Small intestine (tissue), 7 donors: ENCODE data around the gene GPN1. TPM values are rescaled to one million over a fixed set of nuclear protein-coding genes. Genes with fewer than 3 reads are reported as not detected.
"Not testable (repeated sequence)": the region's sequence is repeated elsewhere in the genome, so short reads cannot be mapped to it uniquely, and the experiment has no call there.

Experiments used
- DNase-seq, 2 donors: peaks; one replicate each; pipeline versions ENCODE4 v3.0.0 to v3.0.0-alpha.2; 2013
- FAIRE-seq: peaks from 2 replicates; lab custom pipeline; 2012; peaks lifted over from hg19 to GRCh38; lab: Jason Lieb, UNC
- H3K27ac ChIP-seq, 3 donors: one replicate each; pipeline ENCODE4 v1.5.1; 2013; ENCODE audit warnings: low read length in 2 of 3, mild to moderate bottlenecking in 2 of 3, control low read depth in 1 of 3, inconsistent platforms in 1 of 3, low read depth in 1 of 3, moderate library complexity in 1 of 3
- H3K27me3 ChIP-seq, 3 donors: one replicate each; pipeline ENCODE4 v1.6.1; 2013; ENCODE audit warnings: low read length in 3 of 3, inconsistent platforms in 1 of 3; ENCODE audit not compliant: control insufficient read depth in 3 of 3, insufficient read depth in 3 of 3
- H3K36me3 ChIP-seq, 3 donors: one replicate each; pipeline ENCODE4 v1.6.1; 2013; ENCODE audit warnings: low read length in 3 of 3, inconsistent platforms in 1 of 3, low read depth in 1 of 3, mild to moderate bottlenecking in 1 of 3, moderate library complexity in 1 of 3; ENCODE audit not compliant: control insufficient read depth in 3 of 3, insufficient read depth in 2 of 3
- H3K4me1 ChIP-seq, 3 donors: one replicate each; pipeline ENCODE4 v1.6.1; 2013; ENCODE audit warnings: low read length in 2 of 3, inconsistent platforms in 1 of 3, low read depth in 1 of 3, mild to moderate bottlenecking in 1 of 3, moderate library complexity in 1 of 3; ENCODE audit not compliant: control insufficient read depth in 3 of 3, insufficient read depth in 2 of 3
- H3K4me3 ChIP-seq, 3 donors: one replicate each; pipeline ENCODE4 v1.5.1; 2013; ENCODE audit warnings: low read length in 3 of 3, control low read depth in 1 of 3, inconsistent platforms in 1 of 3, low read depth in 1 of 3, mild to moderate bottlenecking in 1 of 3, moderate library complexity in 1 of 3
- H3K9me3 ChIP-seq, 2 donors: one replicate each; pipeline ENCODE4 v1.6.1; 2013; ENCODE audit warnings: low read depth in 1 of 2, low read length in 1 of 2; ENCODE audit not compliant: control insufficient read depth in 2 of 2, insufficient read depth in 1 of 2
- whole genome bisulfite sequencing, 3 donors: extraction: QIAGEN DNeasy Blood & Tissue Kit; methylation state at CpG; one replicate each; pipeline ENCODE4 v1.1.7; 2013; 5-methylcytosine and 5-hydroxymethylcytosine counted together
- polyA plus RNA-seq, 4 donors: library from polyadenylated mRNA; stranded (reverse) in 3 of 4; unstranded in 1 of 4; fragments of 200-250 nt in 3 of 4; fragments of 120-200 nt in 1 of 4; gene quantifications; one replicate each; pipeline versions ENCODE4 v1.2.1 to v1.2.3, GENCODE V29; 2013
- donor health status: healthy with polysubstance abuse.
- donor health status: control.
- donor health status: control.
- donor health status: Bipolar disorder and iron deficiency.
- donor health status: healthy.

The GPN1 gene
- polyA plus RNA-seq, 4 donors: 21.9 to 41.4 (median 33.5) TPM

DNA sequence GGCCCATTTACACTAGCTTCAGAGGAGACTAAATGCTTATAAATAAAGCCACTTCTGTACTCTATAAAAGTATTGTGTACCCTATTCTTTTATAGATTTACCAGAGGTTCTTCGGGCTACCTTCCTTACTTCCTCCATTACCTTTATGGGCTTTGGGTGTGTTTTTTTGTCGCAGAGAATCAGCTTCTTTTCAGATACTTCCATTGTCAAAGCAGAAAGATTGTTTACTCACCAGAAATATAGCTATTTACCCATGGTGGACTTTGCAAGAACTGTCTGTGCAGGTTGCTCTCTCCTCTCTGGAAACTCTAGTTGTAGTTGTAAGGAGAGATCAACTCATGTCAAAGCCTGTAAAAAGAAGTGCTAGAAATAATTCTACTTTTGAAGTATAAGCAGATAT lies 14.9 kb upstream of the GPN1 start:
- DNase-seq (no peak), FAIRE-seq (no peak)
- WGBS, 3 donors: 95 to 100% (median 97%) methylated on average over 2 of the region's 2 CpGs

DNA sequence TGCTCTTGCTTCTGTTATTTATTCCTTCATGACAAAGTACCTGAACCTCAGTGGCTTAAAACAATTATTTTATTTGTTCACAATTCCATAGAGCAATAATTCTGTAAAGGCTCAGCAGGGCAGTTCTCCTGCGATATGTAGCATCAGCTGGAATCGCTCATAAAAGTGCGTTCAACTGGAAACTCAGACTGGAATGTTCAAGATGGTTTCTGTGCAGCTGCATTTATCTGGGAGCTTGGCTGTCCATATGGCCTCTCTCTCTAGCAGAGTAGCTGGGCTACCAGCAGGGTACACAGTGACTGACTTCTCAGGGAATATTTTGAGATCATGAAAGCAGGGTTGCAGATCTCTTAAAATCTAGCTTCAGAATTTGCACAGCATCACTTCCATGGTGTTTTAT lies 13.5 kb upstream of the GPN1 start:
- H3K36me3 ChIP-seq: peaks cover 5 to 19% (median 14%) of the 10 kb centered on the region in 3 donors
- H3K27ac ChIP-seq: no peak overlapping the region
- no peak overlapping the region for H3K4me3 ChIP-seq
- DNase-seq (no peak), FAIRE-seq (no peak)
- no peaks in the 10 kb centered on the region for H3K27me3 ChIP-seq
- H3K4me1 ChIP-seq: no peaks in the 10 kb centered on the region
- H3K9me3 ChIP-seq: no peaks in the 10 kb centered on the region
- WGBS, 3 donors: 97 to 98% (median 97%) methylated on average over 3 of the region's 3 CpGs

More for the DNA sequence above, 14.9 kb upstream of the GPN1 start:
- H3K4me3 ChIP-seq: no peak overlapping the region
- H3K36me3 ChIP-seq: peaks cover 5 to 25% (median 14%) of the 10 kb centered on the region in 3 donors
- no peaks in the 10 kb centered on the region for H3K4me1 ChIP-seq
- H3K27ac ChIP-seq: no peak overlapping the region
- H3K27me3 ChIP-seq: no peaks in the 10 kb centered on the region
- no peaks in the 10 kb centered on the region for H3K9me3 ChIP-seq

DNA sequence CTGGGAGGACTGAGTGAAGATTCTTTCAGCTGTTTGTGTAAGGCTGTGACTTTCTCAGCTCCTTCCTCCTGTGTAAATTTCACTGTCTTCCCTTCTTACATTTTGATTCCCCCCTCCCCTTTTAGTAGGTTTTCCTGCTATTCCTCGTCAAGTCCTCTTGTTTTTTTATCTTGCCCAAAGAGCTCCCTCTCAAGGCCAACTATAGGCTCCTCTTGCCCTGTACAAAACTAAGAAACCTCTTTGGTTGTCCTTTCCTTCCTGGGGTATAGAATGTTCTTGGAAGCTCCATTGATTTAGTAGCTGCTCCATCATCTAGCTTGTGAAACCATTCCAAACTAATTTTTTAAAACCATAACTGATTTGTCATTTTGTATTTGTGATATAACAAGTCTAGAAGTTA lies 7.3 kb upstream of the GPN1 start:
- H3K27me3 ChIP-seq: no peaks in the 10 kb centered on the region
- no peak overlapping the region for H3K4me3 ChIP-seq
- H3K36me3 ChIP-seq: peaks cover 12 to 22% (median 18%) of the 10 kb centered on the region in 3 donors
- no peak for DNase-seq
- H3K9me3 ChIP-seq: no peaks in the 10 kb centered on the region
- WGBS, 3 donors: 66 to 94% (median 93%) methylated on average over 1 of the region's 1 CpG
- no peak overlapping the region for H3K27ac ChIP-seq
- no peaks in the 10 kb centered on the region for H3K4me1 ChIP-seq
- FAIRE-seq: no peak

DNA sequence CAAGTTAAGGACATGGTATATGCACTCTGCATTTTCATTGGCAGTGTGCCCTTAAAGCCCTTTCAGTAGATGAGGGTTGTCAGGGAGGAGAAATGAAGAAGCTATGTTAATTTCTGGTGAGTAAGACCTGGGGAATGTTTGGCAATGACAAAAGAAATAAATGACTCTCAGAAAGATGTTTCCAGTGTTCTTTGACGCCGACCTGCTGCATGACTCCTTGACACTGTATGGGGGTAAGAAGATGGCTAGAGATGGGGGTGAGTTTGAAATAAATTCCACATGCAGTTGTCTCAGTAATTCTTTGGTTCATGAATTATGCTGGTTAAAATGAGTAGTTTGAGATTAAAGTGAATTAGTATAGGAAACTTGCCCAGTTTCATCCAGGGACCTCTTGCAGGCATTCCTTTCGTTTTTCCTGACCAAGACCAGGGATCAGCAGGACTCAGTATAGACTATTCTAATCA lies 5.9 kb upstream of the GPN1 start:
- Histone ChIP-seq H3K9me3 (no peaks in the 10 kb centered on the region), H3K27me3 (no peaks in the 10 kb centered on the region), H3K4me3 (no peak overlapping the region), H3K36me3 (peaks cover 7 to 17% (median 15%) of the 10 kb centered on the region in 3 donors), H3K27ac (no peak overlapping the region), H3K4me1 (peaks cover 0 to 3% (median 0%) of the 10 kb centered on the region in 3 donors)
- no peak for DNase-seq
- no peak for FAIRE-seq
- 88 to 98% (median 90%) methylated on average over 3 of the region's 3 CpGs for WGBS, 3 donors

DNA sequence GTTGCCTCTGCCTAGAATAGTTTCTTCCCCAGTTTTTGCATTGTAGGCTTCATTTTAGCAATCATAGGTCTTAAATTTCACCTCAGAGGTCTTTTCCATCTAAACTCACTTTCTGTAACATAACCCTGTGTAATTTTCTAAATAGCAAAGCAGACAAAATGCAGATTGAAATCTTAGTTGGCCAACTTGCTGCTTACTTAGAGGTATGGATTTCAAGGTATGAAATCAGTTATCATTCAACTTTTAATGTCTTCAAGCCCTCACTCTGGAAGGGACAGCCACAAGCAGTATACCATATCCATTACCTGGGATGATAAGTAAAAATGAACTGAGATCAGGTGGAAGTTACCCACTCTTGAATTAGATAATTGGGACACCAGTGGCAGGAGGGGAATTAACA lies 3.9 kb upstream of the GPN1 start:
- Histone ChIP-seq H3K4me1 (peaks cover 3 to 12% (median 5%) of the 10 kb centered on the region in 3 donors), H3K27ac (no peak overlapping the region), H3K36me3 (peaks cover 7 to 14% (median 13%) of the 10 kb centered on the region in 3 donors), H3K4me3 (no peak overlapping the region), H3K9me3 (no peaks in the 10 kb centered on the region), H3K27me3 (no peaks in the 10 kb centered on the region)
- FAIRE-seq (no peak), DNase-seq (no peak)

DNA sequence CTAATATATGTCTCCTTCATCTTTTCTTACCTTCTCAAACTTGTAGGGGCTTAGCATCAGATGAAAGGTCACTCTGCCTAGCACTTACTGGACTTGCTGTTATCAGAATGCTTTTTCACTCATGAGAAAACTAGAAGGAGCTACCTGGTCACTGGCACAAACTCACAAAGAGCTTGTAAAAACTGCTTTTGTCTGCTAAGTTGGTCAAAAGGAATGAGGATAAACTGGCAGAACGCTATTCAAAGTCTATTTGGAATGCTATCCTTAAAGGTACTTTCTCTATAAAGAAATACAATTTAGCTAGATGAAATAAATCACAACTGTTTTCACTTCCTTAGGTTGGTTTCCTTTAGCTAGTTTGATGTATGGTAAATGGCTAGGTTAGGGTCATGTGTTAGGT lies 2.5 kb upstream of the GPN1 start:
- H3K27ac ChIP-seq, H3K9me3 ChIP-seq, H3K27me3 ChIP-seq, FAIRE-seq, DNase-seq, H3K36me3 ChIP-seq, H3K4me3 ChIP-seq: not testable (repeated sequence)
- WGBS, 3 donors: 90 to 94% (median 91%) methylated on average over 1 of the region's 1 CpG
- peaks cover 3 to 12% (median 5%) of the 10 kb centered on the region in 3 donors for H3K4me1 ChIP-seq

DNA sequence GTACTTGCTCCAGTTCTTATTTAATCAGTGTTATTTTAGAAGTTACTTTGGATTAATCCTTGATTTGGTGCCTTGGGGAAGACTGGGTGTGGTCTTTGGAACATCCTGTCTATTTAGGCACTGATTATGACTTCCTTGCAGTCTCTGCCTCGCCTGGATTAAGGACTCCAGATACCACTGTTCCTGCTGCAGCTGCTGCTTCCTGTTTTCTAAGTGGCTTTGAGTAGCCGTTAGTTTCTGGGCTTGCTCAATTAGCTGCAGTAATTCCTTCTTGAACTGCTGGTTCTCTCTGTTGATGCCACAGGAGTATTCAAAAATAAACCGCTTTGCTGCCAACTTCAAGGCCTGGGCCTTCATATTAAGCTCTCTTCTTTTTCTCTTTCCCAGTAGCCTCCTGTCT lies 1.9 kb upstream of the GPN1 start:
- 44 to 71% (median 59%) methylated on average over 3 of the region's 3 CpGs for WGBS, 3 donors

DNA sequence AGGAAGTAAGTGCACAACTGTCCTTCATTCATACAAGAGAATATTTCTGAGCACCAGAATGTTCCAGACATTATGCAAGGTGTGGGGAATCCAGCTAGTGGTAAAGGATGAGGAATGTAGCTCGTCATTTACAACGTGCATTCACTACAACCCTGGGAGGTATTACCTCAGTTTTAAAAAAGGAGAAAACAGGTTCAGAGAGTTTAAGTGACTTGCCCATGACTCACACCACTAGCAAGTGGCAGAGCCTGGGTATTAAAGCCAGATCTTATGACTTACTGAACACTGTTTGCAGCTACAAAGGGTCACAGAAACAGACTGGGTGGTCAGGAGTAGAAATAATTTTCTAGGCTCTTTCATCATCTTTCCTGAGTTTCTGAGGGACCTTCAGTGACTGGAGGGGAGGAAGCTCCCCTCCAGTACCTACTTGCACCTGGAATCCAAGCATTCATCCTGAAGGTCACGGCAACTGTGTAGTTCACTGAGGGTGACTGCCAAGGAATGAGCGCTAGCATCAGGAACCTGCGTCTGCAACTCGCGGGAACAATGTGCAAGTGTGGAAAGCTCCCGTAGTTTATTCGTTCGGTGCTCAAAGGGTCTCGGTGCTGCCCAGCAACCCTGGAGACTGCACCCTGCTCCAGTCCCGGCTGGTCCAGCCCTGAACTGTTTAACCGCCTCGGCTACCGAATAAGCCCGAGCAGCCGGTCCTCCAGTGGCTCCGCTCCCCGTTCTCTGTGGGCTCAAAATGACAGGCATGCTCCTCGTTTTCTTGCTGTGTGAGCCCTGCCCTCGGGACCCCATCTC lies 685 bp upstream of the GPN1 start:
- DNase-seq: peak; percentile 30 to 54
- H3K4me1 ChIP-seq: peaks cover 3 to 12% (median 5%) of the 10 kb centered on the region in 3 donors
- 3 to 8% (median 5%) methylated on average over 14 to 21 of the region's 21 CpGs for WGBS, 3 donors
- H3K27ac ChIP-seq: peak overlapping the region in 2 of 3 donors; percentile 8 to 72
- H3K27me3 ChIP-seq: no peaks in the 10 kb centered on the region
- no peak for FAIRE-seq
- peak overlapping the region; percentile 69 to 94 (median 78) for H3K4me3 ChIP-seq
- H3K9me3 ChIP-seq: no peaks in the 10 kb centered on the region
- H3K36me3 ChIP-seq: peaks cover 3 to 9% (median 7%) of the 10 kb centered on the region in 3 donors

More for the DNA sequence above, 1.9 kb upstream of the GPN1 start:
- DNase-seq, H3K36me3 ChIP-seq, H3K4me3 ChIP-seq, H3K27ac ChIP-seq, FAIRE-seq, H3K27me3 ChIP-seq, H3K9me3 ChIP-seq: not testable (repeated sequence)
- peaks cover 3 to 12% (median 5%) of the 10 kb centered on the region in 3 donors for H3K4me1 ChIP-seq
